Aorta (tissue), 4 donors: ENCODE results near the gene TAAR9. TPM values are rescaled to one million over a fixed set of nuclear protein-coding genes. Genes with fewer than 3 reads are reported as not detected.

Source experiments
- polyA plus RNA-seq, 2 donors: library from polyadenylated mRNA; stranded (reverse); fragments of 200-250 nt; gene quantifications; one replicate each; pipeline ENCODE4 v1.2.3, GENCODE V29; 2013
- total RNA-seq, 2 donors: library from RNA; stranded (reverse); fragmentation: NEBNext Ultra II Directional; extraction: Animal tissue kit (Norgen Biotek cat#: 25700); gene quantifications; one replicate each; pipeline ENCODE4 v1.2.1, GENCODE V29; 2021
- donor health status: healthy with polysubstance abuse.
- donor health status: Bipolar disorder and iron deficiency.
- donor health status: DM: no; HTN: no; CAD: no.
- donor health status: DM: yes; HTN: yes; CAD: no.

TAAR9 gene
- total and polyA plus RNA-seq, 4 donors: not detected

Other genes starting within 250 kb of the TAAR9 start
- gene MOXD1, start 136.8 kb upstream of the TAAR9 start, total RNA-seq: 1 to 10 TPM; 1.0 to 1.2 TPM
- under 1 TPM in 1 of 2 donors, not detected in 1; 0.25 TPM for gene MOXD1, start 136.8 kb upstream of the TAAR9 start, polyA plus RNA-seq
- 10 to 100 TPM; 51.5 to 80.7 TPM for gene STX7, start 25.2 kb upstream of the TAAR9 start, total RNA-seq
- 10 to 100 TPM; 24.1 to 36.1 TPM for gene STX7, start 25.2 kb upstream of the TAAR9 start, polyA plus RNA-seq
- gene TAAR8, start 14.4 kb downstream of the TAAR9 start, total RNA-seq: not detected
- gene TAAR8, start 14.4 kb downstream of the TAAR9 start, polyA plus RNA-seq: not detected
- gene TAAR6, start 32.0 kb downstream of the TAAR9 start, total RNA-seq: not detected
- not detected for gene TAAR6, start 32.0 kb downstream of the TAAR9 start, polyA plus RNA-seq
- gene TAAR5, start 51.5 kb downstream of the TAAR9 start, total RNA-seq: not detected
- gene TAAR5, start 51.5 kb downstream of the TAAR9 start, polyA plus RNA-seq: not detected
- not detected for gene TAAR2, start 86.0 kb downstream of the TAAR9 start, total RNA-seq
- not detected for gene TAAR2, start 86.0 kb downstream of the TAAR9 start, polyA plus RNA-seq
- gene TAAR1, start 120.9 kb downstream of the TAAR9 start, total RNA-seq: not detected
- gene TAAR1, start 120.9 kb downstream of the TAAR9 start, polyA plus RNA-seq: not detected
- gene VNN1, start 175.8 kb downstream of the TAAR9 start, total RNA-seq: 1 to 10 TPM; 1.8 to 4.5 TPM
- gene VNN1, start 175.8 kb downstream of the TAAR9 start, polyA plus RNA-seq: 10 to 100 TPM in 1 of 2 donors, under 1 TPM in 1; 0.69 to 21.8 TPM
- 10 to 100 TPM in 1 of 2 donors, 1 to 10 TPM in 1; 4.7 to 15.6 TPM for gene VNN2, start 219.6 kb downstream of the TAAR9 start, total RNA-seq
- gene VNN2, start 219.6 kb downstream of the TAAR9 start, polyA plus RNA-seq: 1 to 10 TPM in 1 of 2 donors, under 1 TPM in 1; 0.43 to 8.0 TPM